ENCODE measurements around the gene IWS1.

DNA sequence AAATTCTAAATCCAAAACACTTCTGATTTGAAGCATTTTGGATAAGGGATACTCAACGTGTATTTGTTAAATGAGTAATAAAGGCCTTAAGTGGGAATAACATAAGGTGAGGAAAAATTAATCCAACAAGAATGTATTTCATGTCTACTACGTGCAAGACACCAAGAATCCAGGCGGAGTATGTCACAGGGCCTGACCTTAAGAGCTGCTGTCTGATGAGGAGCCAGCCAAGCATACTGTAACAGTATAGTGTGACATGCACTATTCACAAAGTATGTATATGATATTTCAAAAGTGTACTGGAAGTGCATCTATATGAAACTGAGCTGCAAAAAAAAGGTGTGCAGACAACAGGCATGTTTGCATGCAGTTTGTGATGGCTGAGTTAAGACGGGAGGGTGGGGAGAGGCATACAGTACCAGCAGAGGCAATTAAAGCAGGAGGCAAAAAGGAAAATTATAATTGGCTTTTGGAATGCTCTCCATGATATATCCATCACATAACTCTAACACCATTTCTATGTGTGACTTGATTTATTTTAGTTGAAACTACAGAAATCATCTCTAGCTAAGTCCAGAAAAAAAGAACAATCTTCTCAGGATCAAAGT is 18.2 kb downstream of the IWS1 start:
- TF ChIP-seq FOXM1 (IDR thresholded peaks at IDR 0.05; ENCODE audit: borderline replicate concordance) (no peak), FOXA1 (IDR thresholded peaks at IDR 0.05) (no peak), SUZ12 (IDR thresholded peaks at IDR 0.05) (no peak), ELF4 (IDR thresholded peaks at IDR 0.05) (no peak), BHLHE40 (IDR thresholded peaks at IDR 0.05; ENCODE audit: borderline replicate concordance) (no peak), HDGF (IDR thresholded peaks at IDR 0.05; ENCODE audit: borderline replicate concordance) (no peak), NFRKB (IDR thresholded peaks at IDR 0.05) (no peak), L3MBTL2 (conservative IDR thresholded peaks at IDR 0.05) (no peak), ARNT (IDR thresholded peaks at IDR 0.05) (no peak), FOXK2 (IDR thresholded peaks at IDR 0.05) (no peak), CTBP1 (IDR thresholded peaks at IDR 0.05; ENCODE audit: borderline replicate concordance) (no peak), SP1 (IDR thresholded peaks at IDR 0.05) (no peak)

Data from HEK293T (cell line).